Choroid plexus epithelial cell (primary cell): ENCODE data around the gene DNAH10.

Source experiments
- DNase-seq: peaks from one replicate; pipeline ENCODE4 v3.0.0-alpha.2; 2010; ENCODE audit warnings: low read depth
- H3K4me3 ChIP-seq: 2 replicates; pipeline ENCODE4 v1.5.1; 2011; ENCODE audit warnings: low read depth, mild to moderate bottlenecking, control low read depth, low read length, moderate library complexity
- TF ChIP-seq, protein P1 (sequence below): conservative IDR thresholded peaks from 2 replicates; pipeline ENCODE4 v1.5.1; 2011; ENCODE audit warnings: low read depth, mild to moderate bottlenecking, control low read depth, inconsistent platforms, low read length, moderate library complexity

Gene DNAH10

DNA sequence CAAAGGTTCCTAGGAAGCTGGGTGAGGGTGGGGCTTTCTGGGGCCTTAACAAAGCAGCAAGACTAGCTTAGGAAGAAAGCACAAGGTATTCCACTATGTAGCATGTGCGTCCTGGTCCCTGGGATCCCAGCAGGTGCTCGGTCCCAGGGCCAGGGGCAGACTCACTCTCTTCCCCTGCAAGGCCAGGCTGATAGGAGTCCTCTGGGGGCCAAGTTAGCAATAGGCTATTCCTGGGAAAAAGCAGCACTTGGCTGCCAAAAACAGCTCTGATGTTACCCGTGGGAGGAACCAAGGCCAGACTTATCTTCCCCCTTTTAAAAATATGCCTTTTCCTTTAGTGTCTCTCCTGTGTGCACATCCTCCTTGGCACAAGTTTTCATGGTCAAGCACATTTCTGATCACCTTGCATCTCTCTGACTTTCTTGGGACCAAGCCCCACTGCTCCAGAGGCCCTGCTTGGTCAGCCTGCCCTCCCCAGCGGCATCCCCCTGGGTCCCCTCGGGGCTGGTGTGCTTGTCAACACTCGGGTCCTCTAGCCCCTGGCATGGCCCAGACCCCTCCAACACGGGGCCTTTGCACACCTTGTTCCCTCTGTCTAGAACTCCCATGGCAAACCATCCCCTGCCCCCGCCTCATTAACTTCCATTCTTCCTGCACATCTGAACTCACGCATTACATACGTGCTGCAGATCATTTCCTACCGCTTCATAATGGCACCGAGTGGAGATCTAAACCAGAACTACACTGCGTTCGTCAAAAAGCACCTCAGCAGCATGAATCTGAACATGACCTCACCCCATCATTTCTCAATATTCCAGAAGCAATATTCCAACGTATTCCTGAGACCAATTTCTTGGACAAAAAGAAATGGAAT, 188.6 kb downstream of the DNAH10 start:
- TF ChIP-seq, protein P1, sequence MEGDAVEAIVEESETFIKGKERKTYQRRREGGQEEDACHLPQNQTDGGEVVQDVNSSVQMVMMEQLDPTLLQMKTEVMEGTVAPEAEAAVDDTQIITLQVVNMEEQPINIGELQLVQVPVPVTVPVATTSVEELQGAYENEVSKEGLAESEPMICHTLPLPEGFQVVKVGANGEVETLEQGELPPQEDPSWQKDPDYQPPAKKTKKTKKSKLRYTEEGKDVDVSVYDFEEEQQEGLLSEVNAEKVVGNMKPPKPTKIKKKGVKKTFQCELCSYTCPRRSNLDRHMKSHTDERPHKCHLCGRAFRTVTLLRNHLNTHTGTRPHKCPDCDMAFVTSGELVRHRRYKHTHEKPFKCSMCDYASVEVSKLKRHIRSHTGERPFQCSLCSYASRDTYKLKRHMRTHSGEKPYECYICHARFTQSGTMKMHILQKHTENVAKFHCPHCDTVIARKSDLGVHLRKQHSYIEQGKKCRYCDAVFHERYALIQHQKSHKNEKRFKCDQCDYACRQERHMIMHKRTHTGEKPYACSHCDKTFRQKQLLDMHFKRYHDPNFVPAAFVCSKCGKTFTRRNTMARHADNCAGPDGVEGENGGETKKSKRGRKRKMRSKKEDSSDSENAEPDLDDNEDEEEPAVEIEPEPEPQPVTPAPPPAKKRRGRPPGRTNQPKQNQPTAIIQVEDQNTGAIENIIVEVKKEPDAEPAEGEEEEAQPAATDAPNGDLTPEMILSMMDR = no peak
- no peak for DNase-seq
- H3K4me3 ChIP-seq = no peak overlapping the region

DNA sequence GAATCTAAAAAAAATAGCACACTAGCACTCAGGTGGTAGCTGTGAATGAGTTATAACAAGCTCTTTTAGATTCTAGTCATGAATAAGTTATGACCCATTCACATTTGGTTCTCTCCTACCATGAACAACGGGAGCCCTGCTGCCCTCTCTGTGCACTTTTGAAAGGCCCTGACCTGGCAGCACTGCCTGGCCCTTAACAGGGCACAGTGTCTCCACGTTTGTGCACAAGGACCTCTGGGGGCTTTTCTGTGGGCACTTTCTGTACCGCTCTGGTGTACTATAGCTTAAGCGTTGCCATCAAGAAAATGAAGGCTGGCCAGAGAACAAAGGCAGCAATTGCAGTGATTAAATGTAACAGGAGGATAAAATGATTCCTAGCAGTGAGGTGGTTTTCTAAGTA, 189.4 kb downstream of the DNAH10 start:
- no peak for DNase-seq
- H3K4me3 ChIP-seq = no peak overlapping the region
- TF ChIP-seq, protein P1 = no peak

DNA sequence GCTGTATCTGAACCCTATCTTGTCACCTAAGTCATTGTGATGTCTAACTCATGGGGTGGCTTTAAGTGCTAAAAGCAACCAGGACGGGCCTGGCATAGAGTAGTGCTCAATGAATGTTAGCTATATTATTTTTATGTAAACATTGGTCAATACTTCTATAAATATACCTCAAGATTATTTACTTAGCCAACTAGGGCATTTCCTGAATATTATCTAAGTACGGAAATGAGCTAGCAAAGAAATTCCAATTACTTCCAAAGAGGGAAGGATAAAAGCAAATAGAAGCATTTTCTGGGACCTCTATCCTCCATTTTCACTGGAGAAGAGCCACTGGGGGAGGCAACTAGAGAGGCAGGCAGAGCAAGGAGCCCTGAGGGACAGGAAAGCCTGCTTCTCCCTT, 189.9 kb downstream of the DNAH10 start:
- TF ChIP-seq, protein P1 = no peak
- H3K4me3 ChIP-seq = no peak overlapping the region
- DNase-seq = no peak

DNA sequence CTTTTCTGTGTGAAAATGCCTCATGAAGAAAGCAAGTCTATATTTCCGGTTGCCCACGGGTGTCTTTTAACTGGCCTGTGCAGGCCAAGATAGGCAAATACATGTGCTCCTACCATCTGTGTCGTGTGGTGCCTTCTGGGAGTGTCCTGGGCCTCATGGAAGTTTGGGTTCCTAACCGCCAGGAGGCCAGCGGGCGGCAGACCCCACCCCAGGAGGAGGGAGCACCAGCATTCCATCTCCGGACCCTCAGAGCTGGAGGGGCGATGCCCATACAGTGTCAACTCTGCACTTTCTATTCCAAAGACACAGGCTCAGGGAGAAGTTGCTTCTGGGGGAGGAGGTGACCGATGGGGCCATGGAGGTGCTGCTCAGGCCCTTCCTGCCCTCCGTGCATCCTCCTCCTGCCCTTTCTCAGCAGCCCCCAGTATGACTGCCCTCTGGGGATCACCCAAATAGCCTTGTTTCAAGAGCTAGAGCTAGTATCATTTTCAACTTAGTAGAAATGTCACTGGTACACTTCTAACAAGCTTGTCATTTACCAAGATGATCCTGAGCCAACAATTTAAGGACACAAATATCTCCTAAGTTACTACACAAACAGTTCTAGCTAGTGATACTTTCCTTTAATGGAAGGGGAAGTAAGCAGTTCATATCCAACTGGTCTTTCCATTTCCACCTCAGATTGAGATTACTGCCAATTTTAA, 192.7 kb downstream of the DNAH10 start:
- TF ChIP-seq, protein P1 = no peak
- no peak overlapping the region for H3K4me3 ChIP-seq
- DNase-seq = no peak

DNA sequence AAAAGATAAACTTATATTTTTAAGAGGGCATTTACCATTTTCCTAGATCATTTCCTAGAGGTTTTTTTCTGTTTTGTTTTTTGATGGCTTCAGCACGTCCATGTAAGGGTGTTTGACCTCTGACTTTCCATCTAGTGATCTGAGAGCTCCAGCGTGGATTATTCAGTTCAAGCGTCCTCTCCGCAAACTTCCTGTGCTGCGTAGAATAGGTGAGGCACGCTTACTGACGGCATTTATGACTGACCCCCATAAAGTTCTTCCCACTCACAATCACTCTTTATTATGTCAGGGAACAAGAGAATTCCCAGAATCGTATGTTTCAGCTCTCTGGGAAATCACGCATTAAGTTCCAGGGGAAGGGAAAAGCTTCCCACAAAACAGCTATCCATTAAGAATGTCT, 194.1 kb downstream of the DNAH10 start:
- TF ChIP-seq, protein P1 = no peak
- no peak for DNase-seq
- H3K4me3 ChIP-seq = no peak overlapping the region

DNA sequence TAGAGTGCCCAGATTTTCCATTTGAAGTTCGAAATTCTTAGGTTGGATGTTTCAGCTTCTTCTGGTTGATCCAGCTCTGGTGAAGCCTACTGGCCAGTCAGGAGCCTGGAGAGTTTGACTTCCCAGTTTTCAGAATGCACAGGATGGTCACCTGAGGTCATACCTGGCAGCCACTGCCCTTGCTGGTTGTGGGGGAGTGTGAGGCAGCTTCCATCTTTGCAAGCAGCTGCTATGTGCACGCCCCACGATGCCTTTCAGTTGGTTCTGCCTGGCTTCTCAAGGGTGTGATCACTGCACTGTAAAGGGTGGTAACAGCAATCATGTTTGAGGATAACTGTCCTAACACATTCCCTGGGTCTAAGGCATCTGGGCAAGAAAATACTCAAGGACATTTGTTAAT, 195.1 kb downstream of the DNAH10 start:
- TF ChIP-seq, protein P1 = no peak
- H3K4me3 ChIP-seq = no peak overlapping the region
- DNase-seq = no peak

DNA sequence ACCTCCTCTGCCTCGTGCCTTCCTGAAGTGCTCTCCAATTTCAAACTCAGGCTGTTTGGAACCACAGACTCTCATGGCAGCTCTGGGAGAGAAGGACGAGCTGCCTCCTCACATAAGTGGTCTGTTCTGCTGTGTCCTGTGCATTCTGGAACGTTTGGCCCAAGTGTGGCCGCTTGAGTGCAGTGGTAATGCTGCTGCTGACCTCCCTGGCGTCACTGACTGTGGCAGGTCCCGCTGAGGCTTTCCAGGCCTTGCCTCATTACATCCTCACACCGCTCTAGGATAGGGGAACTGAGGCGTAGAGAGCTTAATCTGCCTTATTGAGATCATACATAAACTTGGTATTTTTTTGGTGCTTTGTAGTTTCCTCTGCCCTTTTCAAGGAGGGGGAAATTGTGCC, 196.4 kb downstream of the DNAH10 start:
- no peak overlapping the region for H3K4me3 ChIP-seq
- DNase-seq = no peak
- TF ChIP-seq, protein P1 = no peak
